ENCODE measurements around the gene SHISA4.

DNA sequence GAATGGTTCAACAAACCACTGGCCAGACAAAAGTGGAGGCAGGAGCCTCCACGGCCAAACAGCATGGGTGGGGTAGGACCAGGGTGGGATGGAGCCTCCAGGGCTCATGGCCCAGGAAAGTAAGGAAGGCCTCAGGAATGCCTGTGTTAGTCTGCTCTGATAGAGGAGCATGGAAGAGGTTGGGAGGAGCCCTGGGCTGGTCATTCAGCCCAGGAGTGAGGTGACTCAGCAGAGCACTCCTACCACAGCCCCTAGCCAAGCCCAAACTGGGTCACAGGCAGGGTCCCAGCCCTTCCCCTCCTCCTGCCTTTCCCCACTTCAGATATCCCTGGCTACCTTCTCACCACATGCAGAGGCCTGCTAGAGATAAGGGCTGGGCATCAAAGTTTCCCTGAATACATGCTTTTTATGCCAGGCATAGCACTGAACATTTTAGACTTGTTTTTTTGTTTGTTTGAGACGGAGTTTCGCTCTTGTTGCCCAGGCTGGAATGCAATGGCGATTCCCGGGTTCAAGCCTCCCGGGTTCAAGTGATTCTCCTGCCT is 3.1 kb upstream of the SHISA4 start:
- TF ChIP-seq, protein P1, sequence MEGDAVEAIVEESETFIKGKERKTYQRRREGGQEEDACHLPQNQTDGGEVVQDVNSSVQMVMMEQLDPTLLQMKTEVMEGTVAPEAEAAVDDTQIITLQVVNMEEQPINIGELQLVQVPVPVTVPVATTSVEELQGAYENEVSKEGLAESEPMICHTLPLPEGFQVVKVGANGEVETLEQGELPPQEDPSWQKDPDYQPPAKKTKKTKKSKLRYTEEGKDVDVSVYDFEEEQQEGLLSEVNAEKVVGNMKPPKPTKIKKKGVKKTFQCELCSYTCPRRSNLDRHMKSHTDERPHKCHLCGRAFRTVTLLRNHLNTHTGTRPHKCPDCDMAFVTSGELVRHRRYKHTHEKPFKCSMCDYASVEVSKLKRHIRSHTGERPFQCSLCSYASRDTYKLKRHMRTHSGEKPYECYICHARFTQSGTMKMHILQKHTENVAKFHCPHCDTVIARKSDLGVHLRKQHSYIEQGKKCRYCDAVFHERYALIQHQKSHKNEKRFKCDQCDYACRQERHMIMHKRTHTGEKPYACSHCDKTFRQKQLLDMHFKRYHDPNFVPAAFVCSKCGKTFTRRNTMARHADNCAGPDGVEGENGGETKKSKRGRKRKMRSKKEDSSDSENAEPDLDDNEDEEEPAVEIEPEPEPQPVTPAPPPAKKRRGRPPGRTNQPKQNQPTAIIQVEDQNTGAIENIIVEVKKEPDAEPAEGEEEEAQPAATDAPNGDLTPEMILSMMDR (IDR thresholded peaks at IDR 0.05), result no peak
- TF ChIP-seq EZH2phosphoT487 (IDR thresholded peaks at IDR 0.05), result no peak

Measured in neural progenitor cell (in vitro differentiated cells).